NT2/D1 (cell line): ENCODE measurements around the gene RPE65.
"Not testable (repeated sequence)": the region's sequence is repeated elsewhere in the genome, so short reads cannot be mapped to it uniquely, and the experiment has no call there.

ENCODE experiments used
- YY1 ChIP-seq: IDR thresholded peaks from 2 replicates; pipeline ENCODE4 v1.6.1; 2011; ENCODE audit not compliant: insufficient read length, insufficient read depth
- ZNF274 ChIP-seq: IDR thresholded peaks from 2 replicates; pipeline ENCODE4 v1.6.1; 2011; ENCODE audit warnings: mild to moderate bottlenecking, low read depth, low read length

DNA sequence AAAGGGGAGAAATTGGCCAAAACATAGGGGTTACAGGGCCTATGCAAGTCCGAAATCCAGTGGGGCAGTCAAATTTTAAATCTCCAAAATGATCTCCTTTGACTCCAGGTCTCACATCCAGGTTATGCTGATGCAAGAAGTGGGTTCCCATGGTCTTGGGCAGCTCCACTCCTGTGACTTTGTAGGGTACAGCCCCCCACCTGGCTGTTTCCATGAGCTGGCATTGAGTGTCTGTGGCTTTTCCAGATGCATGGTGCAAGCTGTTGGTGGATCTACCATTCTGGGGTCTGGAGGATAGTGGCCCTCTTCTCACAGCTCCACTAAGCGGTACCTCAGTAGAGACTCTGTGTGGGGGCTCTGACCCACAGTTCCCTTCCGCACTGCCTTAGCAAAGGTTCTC lies 54.2 kb downstream of the RPE65 start:
- not testable (repeated sequence) for TF ChIP-seq ZNF274, YY1
